Measurements from ENCODE around the gene DISC1.

DNA sequence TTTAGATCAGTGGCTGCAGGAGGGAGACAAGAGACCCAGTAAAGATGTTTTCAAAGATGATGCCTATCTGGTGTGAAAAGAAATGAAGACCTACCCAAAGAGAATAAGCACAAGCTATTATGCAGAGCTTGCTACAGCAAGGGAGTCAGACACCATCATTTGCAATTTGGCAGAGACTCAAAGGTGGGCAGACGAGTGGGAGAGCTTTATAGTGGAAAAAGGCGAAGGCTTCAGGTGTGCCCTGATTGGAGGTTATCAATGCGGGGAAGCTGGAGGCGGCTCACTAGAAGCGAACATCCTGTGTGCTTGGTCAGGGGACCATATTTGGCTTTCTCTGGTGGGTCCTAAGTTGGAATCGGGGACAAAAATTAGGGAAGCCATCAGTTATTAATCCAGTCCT, 183.8 kb downstream of the DISC1 start:
- TF ChIP-seq POLR2A (IDR thresholded peaks at IDR 0.05): no peak
- TF ChIP-seq CTCF (IDR thresholded peaks at IDR 0.05): no peak
